Glomerular visceral epithelial cell (primary cell): ENCODE data around the gene ATP13A3.
A peak's percentile ranks its signal among the peaks of the same experiment; 100 is the strongest.

ENCODE experiments used
- DNase-seq: peaks from one replicate; pipeline ENCODE4 v3.0.0-alpha.2; 2016; ENCODE audit errors: extremely low spot score

The ATP13A3 gene

GRCh38 chr3:194369522-194370279 lies 117.1 kb downstream of the ATP13A3 start, which contains the start of gene LRRC15:
TSS of gene LRRC15 (minus strand) at chr3:194369743. CDS start at chr3:194361043, 8,700 bp downstream.
- peak; percentile 45 for DNase-seq

- no peak for DNase-seq
Observed at GRCh38 chr3:194368918-194369317, 117.9 kb downstream of the ATP13A3 start.

- no peak for DNase-seq
Observed at GRCh38 chr3:194367992-194368841, 118.6 kb downstream of the ATP13A3 start.

GRCh38 chr3:194365978-194366490 lies 120.8 kb downstream of the ATP13A3 start:
- no peak for DNase-seq

- DNase-seq, result no peak
Observed at GRCh38 chr3:194365526-194365925, 121.3 kb downstream of the ATP13A3 start.

GRCh38 chr3:194364652-194365434 lies 122.0 kb downstream of the ATP13A3 start:
- peak; percentile 18 for DNase-seq

GRCh38 chr3:194364314-194364651 lies 122.5 kb downstream of the ATP13A3 start:
- no peak for DNase-seq

- DNase-seq, result no peak
Observed at GRCh38 chr3:194360568-194360967, 126.2 kb downstream of the ATP13A3 start.

GRCh38 chr3:194357681-194358080 lies 129.1 kb downstream of the ATP13A3 start:
- no peak for DNase-seq

- no peak for DNase-seq
Observed at GRCh38 chr3:194355379-194355778, 131.4 kb downstream of the ATP13A3 start.

- no peak for DNase-seq
Observed at GRCh38 chr3:194354315-194354714, 132.5 kb downstream of the ATP13A3 start.
